Fibroblast of skin of back (primary cell): Measurements from ENCODE around the gene NBPF11. TPM values are rescaled to one million over a fixed set of nuclear protein-coding genes. Genes with fewer than 3 reads are reported as not detected.
"Not testable (repeated sequence)": the region's sequence is repeated elsewhere in the genome, so short reads cannot be mapped to it uniquely, and the experiment has no call there.

Experiments used
- DNase-seq: peaks from one replicate; pipeline ENCODE4 v3.0.0-alpha.2; 2013
- polyA plus RNA-seq, 2 experiments: library from polyadenylated mRNA; unstranded; fragments of 120-200 nt; gene quantifications; one replicate each; pipeline ENCODE4 v1.2.1, GENCODE V29; 2013; ENCODE audit not compliant: insufficient read length in 2 of 2

Gene NBPF11
- 7.9 TPM for polyA plus RNA-seq (2013, experiment 1 of 2; ENCODE audit: insufficient read length)
- polyA plus RNA-seq (2013, experiment 2 of 2; ENCODE audit: insufficient read length) = 7.6 TPM

GRCh38 chr1:148151911-148152656, at the start of gene NBPF11:
NBPF11 (minus strand) TSS chr1:148152281; CDS start chr1:148127003, 25,278 bp downstream.
- peak; percentile 84 for DNase-seq

- DNase-seq = not testable (repeated sequence)
These were observed 45.3 kb upstream of the NBPF11 start for GRCh38 chr1:148197396-148197795.

GRCh38 chr1:148196949-148197348, 44.9 kb upstream of the NBPF11 start:
- DNase-seq = not testable (repeated sequence)

- DNase-seq = peak; percentile 4
These were observed 43.0 kb upstream of the NBPF11 start for GRCh38 chr1:148195115-148195514.

GRCh38 chr1:148188768-148189167, 36.7 kb upstream of the NBPF11 start:
- DNase-seq = not testable (repeated sequence)

GRCh38 chr1:148178682-148179081, 26.6 kb upstream of the NBPF11 start:
- not testable (repeated sequence) for DNase-seq

GRCh38 chr1:148175414-148175813, 23.3 kb upstream of the NBPF11 start:
- DNase-seq = not testable (repeated sequence)

- DNase-seq = not testable (repeated sequence)
These were observed 19.9 kb upstream of the NBPF11 start for GRCh38 chr1:148171995-148172394.

- peak; percentile 19 for DNase-seq
These were observed 14.7 kb upstream of the NBPF11 start for GRCh38 chr1:148166558-148167492.

GRCh38 chr1:148162363-148162762, 10.3 kb upstream of the NBPF11 start:
- DNase-seq = no peak

GRCh38 chr1:148161053-148161901, 9.2 kb upstream of the NBPF11 start:
- no peak for DNase-seq

- no peak for DNase-seq
These were observed 8.4 kb upstream of the NBPF11 start for GRCh38 chr1:148160343-148161052.

GRCh38 chr1:148160048-148160342, 7.9 kb upstream of the NBPF11 start:
- no peak for DNase-seq

GRCh38 chr1:148158341-148159003, 6.4 kb upstream of the NBPF11 start:
- DNase-seq = no peak

- not testable (repeated sequence) for DNase-seq
These were observed 5.7 kb upstream of the NBPF11 start for GRCh38 chr1:148157803-148158202.

- not testable (repeated sequence) for DNase-seq
These were observed 3.6 kb upstream of the NBPF11 start for GRCh38 chr1:148155494-148156275.

GRCh38 chr1:148152795-148153194, 714 bp upstream of the NBPF11 start:
- not testable (repeated sequence) for DNase-seq

- peak; percentile 4 for DNase-seq
These were observed 686 bp downstream of the NBPF11 start for GRCh38 chr1:148151371-148151819.

- DNase-seq = peak; percentile 28
These were observed 1.1 kb downstream of the NBPF11 start for GRCh38 chr1:148150945-148151344.

- DNase-seq = not testable (repeated sequence)
These were observed 2.1 kb downstream of the NBPF11 start for GRCh38 chr1:148150014-148150413.
